Muscle of leg (tissue), 11 donors: ENCODE data around the gene PTCHD1. TPM values are rescaled to one million over a fixed set of nuclear protein-coding genes. Genes with fewer than 3 reads are reported as not detected.
A peak's percentile ranks its signal among the peaks of the same experiment; 100 is the strongest.

ENCODE experiments used
- DNase-seq: peaks from one replicate; pipeline ENCODE4 v3.0.0; 2013
- H3K27ac ChIP-seq: one replicate; pipeline ENCODE4 v1.5.1; 2013; ENCODE audit warnings: mild to moderate bottlenecking, low read length, control low read depth
- H3K27me3 ChIP-seq: one replicate; pipeline ENCODE4 v1.6.1; 2013; ENCODE audit warnings: low read length; ENCODE audit not compliant: control insufficient read depth, insufficient read depth
- H3K36me3 ChIP-seq: one replicate; pipeline ENCODE4 v1.6.1; 2013; ENCODE audit warnings: low read length; ENCODE audit not compliant: control insufficient read depth, insufficient read depth
- H3K4me1 ChIP-seq: one replicate; pipeline ENCODE4 v1.6.1; 2013; ENCODE audit warnings: low read length; ENCODE audit not compliant: control insufficient read depth, insufficient read depth
- H3K4me3 ChIP-seq: one replicate; pipeline ENCODE4 v1.5.1; 2013; ENCODE audit warnings: low read length, control low read depth
- H3K9me3 ChIP-seq: replicated peaks from 2 replicates; pipeline ENCODE4 v1.6.1; 2013; ENCODE audit warnings: low read depth, low read length; ENCODE audit not compliant: control insufficient read depth
- WGBS: methylation state at CpG from one replicate; pipeline ENCODE4 v1.1.5; 2013; ENCODE audit warnings: missing lambda C conversion rate; ENCODE audit not compliant: insufficient coverage; 5-methylcytosine and 5-hydroxymethylcytosine counted together
- polyA plus RNA-seq, 8 donors: library from polyadenylated mRNA; unstranded; fragments of 120-200 nt; gene quantifications; one replicate each; pipeline versions ENCODE4 v1.2.1 to v1.2.3, GENCODE V29; 2013; ENCODE audit warnings: inconsistent platforms in 1 of 8, low replicate concordance in 1 of 8; ENCODE audit not compliant: insufficient read length in 8 of 8, insufficient read depth in 1 of 8
- total RNA-seq: library from RNA; stranded (reverse); fragments of 120-200 nt; gene quantifications from one replicate; pipeline ENCODE4 v1.2.4, GENCODE V29; 2013

PTCHD1 gene
- total and polyA plus RNA-seq, 9 donors = 0.37 to 1.8 (median 0.76) TPM

- Histone ChIP-seq H3K4me3 (no peak overlapping the region), H3K27ac (no peak overlapping the region), H3K27me3 (peaks cover 22% of the 10 kb centered on the region), H3K9me3 (no peaks in the 10 kb centered on the region), H3K36me3 (no peaks in the 10 kb centered on the region), H3K4me1 (no peaks in the 10 kb centered on the region)
- no CpG with 5 or more reads among the region's 2 CpGs for WGBS
- DNase-seq = no peak
Measured at GRCh38 chrX:23344904-23345271, 10.2 kb downstream of the PTCHD1 start.

GRCh38 chrX:23356189-23356588, 21.5 kb downstream of the PTCHD1 start:
- H3K4me3 ChIP-seq = no peak overlapping the region
- no peaks in the 10 kb centered on the region for H3K9me3 ChIP-seq
- peaks cover 2% of the 10 kb centered on the region for H3K27me3 ChIP-seq
- WGBS = 56% methylated on average over 4 of the region's 6 CpGs
- no peak overlapping the region for H3K27ac ChIP-seq
- H3K36me3 ChIP-seq = no peaks in the 10 kb centered on the region
- H3K4me1 ChIP-seq = no peaks in the 10 kb centered on the region
- DNase-seq = no peak

GRCh38 chrX:23364416-23364815, 29.8 kb downstream of the PTCHD1 start:
- Histone ChIP-seq H3K4me3 (no peak overlapping the region), H3K4me1 (peaks cover 5% of the 10 kb centered on the region), H3K27ac (no peak overlapping the region), H3K36me3 (no peaks in the 10 kb centered on the region), H3K9me3 (no peaks in the 10 kb centered on the region), H3K27me3 (peaks cover 7% of the 10 kb centered on the region)
- DNase-seq = no peak
- 55% methylated on average over 2 of the region's 3 CpGs for WGBS

GRCh38 chrX:23365541-23365940, 30.9 kb downstream of the PTCHD1 start:
- H3K9me3 ChIP-seq = no peaks in the 10 kb centered on the region
- no peaks in the 10 kb centered on the region for H3K36me3 ChIP-seq
- WGBS = 80% methylated on average over 1 of the region's 1 CpG
- peak; percentile 36 for DNase-seq
- no peak overlapping the region for H3K4me3 ChIP-seq
- peaks cover 5% of the 10 kb centered on the region for H3K4me1 ChIP-seq
- peaks cover 10% of the 10 kb centered on the region for H3K27me3 ChIP-seq
- H3K27ac ChIP-seq = no peak overlapping the region

GRCh38 chrX:23366914-23367313, 32.3 kb downstream of the PTCHD1 start:
- H3K4me3 ChIP-seq = no peak overlapping the region
- no peak overlapping the region for H3K27ac ChIP-seq
- H3K27me3 ChIP-seq = peaks cover 10% of the 10 kb centered on the region
- WGBS = no CpG with 5 or more reads among the region's 4 CpGs
- H3K4me1 ChIP-seq = peaks cover 5% of the 10 kb centered on the region
- no peaks in the 10 kb centered on the region for H3K36me3 ChIP-seq
- no peaks in the 10 kb centered on the region for H3K9me3 ChIP-seq
- no peak for DNase-seq

GRCh38 chrX:23369027-23369426, 34.4 kb downstream of the PTCHD1 start:
- peaks cover 5% of the 10 kb centered on the region for H3K4me1 ChIP-seq
- H3K4me3 ChIP-seq = no peak overlapping the region
- no peak for DNase-seq
- peaks cover 13% of the 10 kb centered on the region for H3K27me3 ChIP-seq
- H3K36me3 ChIP-seq = no peaks in the 10 kb centered on the region
- WGBS = no CpG with 5 or more reads among the region's 6 CpGs
- no peaks in the 10 kb centered on the region for H3K9me3 ChIP-seq
- H3K27ac ChIP-seq = no peak overlapping the region

GRCh38 chrX:23372220-23372902, 37.7 kb downstream of the PTCHD1 start:
- no peaks in the 10 kb centered on the region for H3K4me1 ChIP-seq
- H3K36me3 ChIP-seq = no peaks in the 10 kb centered on the region
- no peaks in the 10 kb centered on the region for H3K9me3 ChIP-seq
- peaks cover 15% of the 10 kb centered on the region for H3K27me3 ChIP-seq
- no peak overlapping the region for H3K27ac ChIP-seq
- H3K4me3 ChIP-seq = no peak overlapping the region
- 67% methylated on average over 3 of the region's 5 CpGs for WGBS
- DNase-seq = peak; percentile 37

- H3K36me3 ChIP-seq = no peaks in the 10 kb centered on the region
- DNase-seq = peak; percentile 45
- H3K9me3 ChIP-seq = no peaks in the 10 kb centered on the region
- H3K4me1 ChIP-seq = no peaks in the 10 kb centered on the region
- no peak overlapping the region for H3K27ac ChIP-seq
- WGBS = no CpG with 5 or more reads among the region's 5 CpGs
- H3K27me3 ChIP-seq = peaks cover 15% of the 10 kb centered on the region
- H3K4me3 ChIP-seq = no peak overlapping the region
Measured at GRCh38 chrX:23373129-23373804, 38.6 kb downstream of the PTCHD1 start.

GRCh38 chrX:23374291-23374690, 39.6 kb downstream of the PTCHD1 start:
- H3K27me3 ChIP-seq = peaks cover 9% of the 10 kb centered on the region
- H3K36me3 ChIP-seq = no peaks in the 10 kb centered on the region
- 43% methylated on average over 1 of the region's 4 CpGs for WGBS
- DNase-seq = no peak
- no peak overlapping the region for H3K27ac ChIP-seq
- H3K9me3 ChIP-seq = no peaks in the 10 kb centered on the region
- H3K4me1 ChIP-seq = no peaks in the 10 kb centered on the region
- H3K4me3 ChIP-seq = no peak overlapping the region

GRCh38 chrX:23376581-23376980, 41.9 kb downstream of the PTCHD1 start:
- Histone ChIP-seq H3K27me3 (peaks cover 23% of the 10 kb centered on the region), H3K36me3 (no peaks in the 10 kb centered on the region), H3K4me3 (no peak overlapping the region), H3K4me1 (no peaks in the 10 kb centered on the region), H3K27ac (no peak overlapping the region), H3K9me3 (no peaks in the 10 kb centered on the region)
- DNase-seq = no peak
- 88% methylated on average over 1 of the region's 3 CpGs for WGBS
